WTC11 (cell line): ENCODE measurements around the gene PSKH1.

Experiments used
- CREB1 ChIP-seq: sonication (generic); formaldehyde crosslinking; IDR thresholded peaks from 2 replicates; pipeline ENCODE4 v1.8.0; 2023; ENCODE audit warnings: mild to moderate bottlenecking, missing genetic modification reagents
- FOXK1 ChIP-seq: sonication (generic); formaldehyde crosslinking; IDR thresholded peaks from 2 replicates; pipeline ENCODE4 v1.8.0; 2022; ENCODE audit warnings: mild to moderate bottlenecking, moderate library complexity, missing genetic modification reagents
- NR2C2 ChIP-seq: sonication (generic); formaldehyde crosslinking; IDR thresholded peaks from 2 replicates; pipeline ENCODE4 v1.8.0; 2022; ENCODE audit warnings: mild to moderate bottlenecking, missing genetic modification reagents
- RORB ChIP-seq: fragments of 250-450 bp; sonication (Bioruptor Pico); IDR thresholded peaks from 2 replicates; pipeline ENCODE4 v1.9.0; 2021; ENCODE audit warnings: mild to moderate bottlenecking
- SP1 ChIP-seq: sonication (generic); formaldehyde crosslinking; conservative IDR thresholded peaks from 2 replicates; pipeline ENCODE4 v1.8.1; 2022; ENCODE audit warnings: missing genetic modification reagents
- TF ChIP-seq, protein P1 (sequence below): sonication (generic); formaldehyde crosslinking; conservative IDR thresholded peaks from 2 replicates; pipeline ENCODE4 v1.8.1; 2022; ENCODE audit warnings: mild to moderate bottlenecking, missing genetic modification reagents
- TF ChIP-seq, protein P2 (sequence below): sonication (generic); formaldehyde crosslinking; IDR thresholded peaks from 2 replicates; pipeline ENCODE4 v1.8.1; 2023; ENCODE audit warnings: mild to moderate bottlenecking, moderate library complexity, missing genetic modification reagents
- TF ChIP-seq, protein P3 (sequence below): sonication (generic); formaldehyde crosslinking; IDR thresholded peaks from 2 replicates; pipeline ENCODE4 v1.8.1; 2023; ENCODE audit warnings: mild to moderate bottlenecking, missing genetic modification reagents, moderate library complexity
- TF ChIP-seq, protein P4 (sequence below): fragments of 200-600 bp; IDR thresholded peaks from 2 replicates; pipeline ENCODE4 v1.8.0; 2022; ENCODE audit warnings: antibody characterized with exemption
- TF ChIP-seq, protein P5 (sequence below): sonication (generic); formaldehyde crosslinking; IDR thresholded peaks from 2 replicates; pipeline ENCODE4 v1.8.1; 2022; ENCODE audit warnings: low read depth, missing genetic modification reagents, borderline replicate concordance
- TF ChIP-seq, protein P6 (sequence below): sonication (generic); formaldehyde crosslinking; IDR thresholded peaks from 2 replicates; pipeline ENCODE4 v1.8.1; 2023; ENCODE audit warnings: mild to moderate bottlenecking, missing genetic modification reagents, borderline replicate concordance
- TF ChIP-seq, protein P7 (sequence below): sonication (generic); formaldehyde crosslinking; IDR thresholded peaks from 2 replicates; pipeline ENCODE4 v1.8.0; 2022; ENCODE audit warnings: mild to moderate bottlenecking, missing genetic modification reagents

DNA sequence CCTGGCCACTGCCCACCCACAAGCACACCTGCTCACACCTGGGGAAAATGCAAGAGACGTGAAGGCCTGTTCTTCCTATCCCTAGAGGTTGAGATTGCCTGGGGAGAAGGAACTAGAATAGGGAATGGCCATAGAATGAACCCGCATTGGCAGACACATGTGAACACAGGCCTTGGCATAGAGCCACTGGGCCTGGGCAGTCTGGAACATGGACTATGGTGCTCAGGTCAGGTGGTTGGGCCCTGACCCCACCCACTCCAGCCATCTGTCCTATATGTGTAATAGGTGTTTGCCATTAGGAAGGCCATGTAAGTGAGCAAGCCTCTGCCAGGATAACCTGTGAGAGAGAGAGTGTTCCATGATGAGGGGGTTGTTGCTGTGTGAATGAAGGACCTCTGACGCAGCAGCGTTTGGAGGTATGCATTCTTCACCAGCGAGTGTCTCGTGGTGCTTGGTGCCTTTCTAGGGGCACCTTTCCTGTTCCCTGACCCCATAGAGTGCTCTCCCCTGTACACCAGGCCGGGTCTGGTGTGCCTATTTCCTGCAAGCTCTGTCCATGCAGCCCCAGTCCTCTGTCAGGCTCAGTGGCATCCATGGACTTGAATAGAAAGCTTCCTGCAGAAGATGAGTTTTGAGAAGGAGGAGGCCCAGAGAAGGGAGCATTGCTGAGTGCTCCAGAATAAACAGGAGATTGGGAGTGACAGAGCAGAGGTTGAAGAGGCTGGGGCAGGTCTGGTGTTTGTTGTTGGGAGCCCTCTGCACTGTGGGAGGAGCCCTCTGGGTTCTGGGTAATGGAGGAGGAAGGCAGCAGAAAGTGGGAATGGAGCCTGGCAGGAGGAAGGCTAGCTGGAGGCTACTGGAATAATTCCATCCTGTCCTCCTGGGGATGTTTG lies 23.0 kb downstream of the PSKH1 start:
- TF ChIP-seq FOXK1 (CRISPR knock-in tag) (no peak), RORB (CRISPR knock-in tag) (no peak), CREB1 (no peak), SP1 (CRISPR knock-in tag) (no peak), NR2C2 (no peak)
- TF ChIP-seq, protein P1, sequence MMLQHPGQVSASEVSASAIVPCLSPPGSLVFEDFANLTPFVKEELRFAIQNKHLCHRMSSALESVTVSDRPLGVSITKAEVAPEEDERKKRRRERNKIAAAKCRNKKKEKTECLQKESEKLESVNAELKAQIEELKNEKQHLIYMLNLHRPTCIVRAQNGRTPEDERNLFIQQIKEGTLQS (CRISPR knock-in tag): no peak
- TF ChIP-seq, protein P2, sequence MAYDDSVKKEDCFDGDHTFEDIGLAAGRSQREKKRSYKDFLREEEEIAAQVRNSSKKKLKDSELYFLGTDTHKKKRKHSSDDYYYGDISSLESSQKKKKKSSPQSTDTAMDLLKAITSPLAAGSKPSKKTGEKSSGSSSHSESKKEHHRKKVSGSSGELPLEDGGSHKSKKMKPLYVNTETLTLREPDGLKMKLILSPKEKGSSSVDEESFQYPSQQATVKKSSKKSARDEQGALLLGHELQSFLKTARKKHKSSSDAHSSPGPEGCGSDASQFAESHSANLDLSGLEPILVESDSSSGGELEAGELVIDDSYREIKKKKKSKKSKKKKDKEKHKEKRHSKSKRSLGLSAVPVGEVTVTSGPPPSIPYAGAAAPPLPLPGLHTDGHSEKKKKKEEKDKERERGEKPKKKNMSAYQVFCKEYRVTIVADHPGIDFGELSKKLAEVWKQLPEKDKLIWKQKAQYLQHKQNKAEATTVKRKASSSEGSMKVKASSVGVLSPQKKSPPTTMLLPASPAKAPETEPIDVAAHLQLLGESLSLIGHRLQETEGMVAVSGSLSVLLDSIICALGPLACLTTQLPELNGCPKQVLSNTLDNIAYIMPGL (CRISPR knock-in tag): no peak
- TF ChIP-seq, protein P3, sequence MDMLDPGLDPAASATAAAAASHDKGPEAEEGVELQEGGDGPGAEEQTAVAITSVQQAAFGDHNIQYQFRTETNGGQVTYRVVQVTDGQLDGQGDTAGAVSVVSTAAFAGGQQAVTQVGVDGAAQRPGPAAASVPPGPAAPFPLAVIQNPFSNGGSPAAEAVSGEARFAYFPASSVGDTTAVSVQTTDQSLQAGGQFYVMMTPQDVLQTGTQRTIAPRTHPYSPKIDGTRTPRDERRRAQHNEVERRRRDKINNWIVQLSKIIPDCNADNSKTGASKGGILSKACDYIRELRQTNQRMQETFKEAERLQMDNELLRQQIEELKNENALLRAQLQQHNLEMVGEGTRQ (CRISPR knock-in tag): no peak
- TF ChIP-seq, protein P4, sequence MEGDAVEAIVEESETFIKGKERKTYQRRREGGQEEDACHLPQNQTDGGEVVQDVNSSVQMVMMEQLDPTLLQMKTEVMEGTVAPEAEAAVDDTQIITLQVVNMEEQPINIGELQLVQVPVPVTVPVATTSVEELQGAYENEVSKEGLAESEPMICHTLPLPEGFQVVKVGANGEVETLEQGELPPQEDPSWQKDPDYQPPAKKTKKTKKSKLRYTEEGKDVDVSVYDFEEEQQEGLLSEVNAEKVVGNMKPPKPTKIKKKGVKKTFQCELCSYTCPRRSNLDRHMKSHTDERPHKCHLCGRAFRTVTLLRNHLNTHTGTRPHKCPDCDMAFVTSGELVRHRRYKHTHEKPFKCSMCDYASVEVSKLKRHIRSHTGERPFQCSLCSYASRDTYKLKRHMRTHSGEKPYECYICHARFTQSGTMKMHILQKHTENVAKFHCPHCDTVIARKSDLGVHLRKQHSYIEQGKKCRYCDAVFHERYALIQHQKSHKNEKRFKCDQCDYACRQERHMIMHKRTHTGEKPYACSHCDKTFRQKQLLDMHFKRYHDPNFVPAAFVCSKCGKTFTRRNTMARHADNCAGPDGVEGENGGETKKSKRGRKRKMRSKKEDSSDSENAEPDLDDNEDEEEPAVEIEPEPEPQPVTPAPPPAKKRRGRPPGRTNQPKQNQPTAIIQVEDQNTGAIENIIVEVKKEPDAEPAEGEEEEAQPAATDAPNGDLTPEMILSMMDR: no peak
- TF ChIP-seq, protein P5, sequence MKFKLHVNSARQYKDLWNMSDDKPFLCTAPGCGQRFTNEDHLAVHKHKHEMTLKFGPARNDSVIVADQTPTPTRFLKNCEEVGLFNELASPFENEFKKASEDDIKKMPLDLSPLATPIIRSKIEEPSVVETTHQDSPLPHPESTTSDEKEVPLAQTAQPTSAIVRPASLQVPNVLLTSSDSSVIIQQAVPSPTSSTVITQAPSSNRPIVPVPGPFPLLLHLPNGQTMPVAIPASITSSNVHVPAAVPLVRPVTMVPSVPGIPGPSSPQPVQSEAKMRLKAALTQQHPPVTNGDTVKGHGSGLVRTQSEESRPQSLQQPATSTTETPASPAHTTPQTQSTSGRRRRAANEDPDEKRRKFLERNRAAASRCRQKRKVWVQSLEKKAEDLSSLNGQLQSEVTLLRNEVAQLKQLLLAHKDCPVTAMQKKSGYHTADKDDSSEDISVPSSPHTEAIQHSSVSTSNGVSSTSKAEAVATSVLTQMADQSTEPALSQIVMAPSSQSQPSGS: no peak
- TF ChIP-seq, protein P6, sequence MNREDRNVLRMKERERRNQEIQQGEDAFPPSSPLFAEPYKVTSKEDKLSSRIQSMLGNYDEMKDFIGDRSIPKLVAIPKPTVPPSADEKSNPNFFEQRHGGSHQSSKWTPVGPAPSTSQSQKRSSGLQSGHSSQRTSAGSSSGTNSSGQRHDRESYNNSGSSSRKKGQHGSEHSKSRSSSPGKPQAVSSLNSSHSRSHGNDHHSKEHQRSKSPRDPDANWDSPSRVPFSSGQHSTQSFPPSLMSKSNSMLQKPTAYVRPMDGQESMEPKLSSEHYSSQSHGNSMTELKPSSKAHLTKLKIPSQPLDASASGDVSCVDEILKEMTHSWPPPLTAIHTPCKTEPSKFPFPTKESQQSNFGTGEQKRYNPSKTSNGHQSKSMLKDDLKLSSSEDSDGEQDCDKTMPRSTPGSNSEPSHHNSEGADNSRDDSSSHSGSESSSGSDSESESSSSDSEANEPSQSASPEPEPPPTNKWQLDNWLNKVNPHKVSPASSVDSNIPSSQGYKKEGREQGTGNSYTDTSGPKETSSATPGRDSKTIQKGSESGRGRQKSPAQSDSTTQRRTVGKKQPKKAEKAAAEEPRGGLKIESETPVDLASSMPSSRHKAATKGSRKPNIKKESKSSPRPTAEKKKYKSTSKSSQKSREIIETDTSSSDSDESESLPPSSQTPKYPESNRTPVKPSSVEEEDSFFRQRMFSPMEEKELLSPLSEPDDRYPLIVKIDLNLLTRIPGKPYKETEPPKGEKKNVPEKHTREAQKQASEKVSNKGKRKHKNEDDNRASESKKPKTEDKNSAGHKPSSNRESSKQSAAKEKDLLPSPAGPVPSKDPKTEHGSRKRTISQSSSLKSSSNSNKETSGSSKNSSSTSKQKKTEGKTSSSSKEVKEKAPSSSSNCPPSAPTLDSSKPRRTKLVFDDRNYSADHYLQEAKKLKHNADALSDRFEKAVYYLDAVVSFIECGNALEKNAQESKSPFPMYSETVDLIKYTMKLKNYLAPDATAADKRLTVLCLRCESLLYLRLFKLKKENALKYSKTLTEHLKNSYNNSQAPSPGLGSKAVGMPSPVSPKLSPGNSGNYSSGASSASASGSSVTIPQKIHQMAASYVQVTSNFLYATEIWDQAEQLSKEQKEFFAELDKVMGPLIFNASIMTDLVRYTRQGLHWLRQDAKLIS (CRISPR knock-in tag): no peak
- TF ChIP-seq, protein P7, sequence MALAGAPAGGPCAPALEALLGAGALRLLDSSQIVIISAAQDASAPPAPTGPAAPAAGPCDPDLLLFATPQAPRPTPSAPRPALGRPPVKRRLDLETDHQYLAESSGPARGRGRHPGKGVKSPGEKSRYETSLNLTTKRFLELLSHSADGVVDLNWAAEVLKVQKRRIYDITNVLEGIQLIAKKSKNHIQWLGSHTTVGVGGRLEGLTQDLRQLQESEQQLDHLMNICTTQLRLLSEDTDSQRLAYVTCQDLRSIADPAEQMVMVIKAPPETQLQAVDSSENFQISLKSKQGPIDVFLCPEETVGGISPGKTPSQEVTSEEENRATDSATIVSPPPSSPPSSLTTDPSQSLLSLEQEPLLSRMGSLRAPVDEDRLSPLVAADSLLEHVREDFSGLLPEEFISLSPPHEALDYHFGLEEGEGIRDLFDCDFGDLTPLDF (CRISPR knock-in tag): no peak
